Activated CD4-positive, alpha-beta T cell treated with anti-CD3 and anti-CD28 coated beads, Interleukin-10, Interleukin-2, amounts not matched to agents 100 ng/mL and 50 ng/mL, durations not matched to agents 16 hours and 8 hours (primary cell): ENCODE measurements around the gene ADIRF.
A peak's percentile ranks its signal among the peaks of the same experiment; 100 is the strongest.
"Not testable (repeated sequence)": the region's sequence is repeated elsewhere in the genome, so short reads cannot be mapped to it uniquely, and the experiment has no call there.

ENCODE experiments used
- DNase-seq: peaks from one replicate; pipeline ENCODE4 v3.0.0-alpha.2; 2020

Gene ADIRF

GRCh38 chr10:86946213-86947155 lies 21.8 kb upstream of the ADIRF start:
- DNase-seq = no peak

- not testable (repeated sequence) for DNase-seq
Measured at GRCh38 chr10:86947806-86948205, 20.5 kb upstream of the ADIRF start.

DNA sequence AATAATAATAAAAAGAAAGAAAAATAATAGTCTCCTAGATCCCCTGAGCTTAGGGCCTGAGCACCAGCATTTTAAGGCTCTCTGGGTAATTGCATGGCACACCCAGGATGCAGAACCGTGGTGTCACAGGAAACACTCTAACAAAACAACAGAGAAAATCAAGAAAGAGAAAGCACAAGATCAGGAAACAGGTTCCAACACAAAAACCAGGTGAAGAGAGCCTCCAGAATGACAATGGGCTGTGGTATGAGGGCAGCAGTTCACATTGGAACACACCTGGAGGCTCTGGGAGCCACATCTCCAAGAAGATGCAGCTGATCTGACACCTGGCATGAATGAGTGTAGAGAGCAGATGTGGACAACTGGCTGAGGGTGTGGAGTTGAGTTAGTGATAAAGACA lies 17.9 kb upstream of the ADIRF start:
- DNase-seq = no peak

DNA sequence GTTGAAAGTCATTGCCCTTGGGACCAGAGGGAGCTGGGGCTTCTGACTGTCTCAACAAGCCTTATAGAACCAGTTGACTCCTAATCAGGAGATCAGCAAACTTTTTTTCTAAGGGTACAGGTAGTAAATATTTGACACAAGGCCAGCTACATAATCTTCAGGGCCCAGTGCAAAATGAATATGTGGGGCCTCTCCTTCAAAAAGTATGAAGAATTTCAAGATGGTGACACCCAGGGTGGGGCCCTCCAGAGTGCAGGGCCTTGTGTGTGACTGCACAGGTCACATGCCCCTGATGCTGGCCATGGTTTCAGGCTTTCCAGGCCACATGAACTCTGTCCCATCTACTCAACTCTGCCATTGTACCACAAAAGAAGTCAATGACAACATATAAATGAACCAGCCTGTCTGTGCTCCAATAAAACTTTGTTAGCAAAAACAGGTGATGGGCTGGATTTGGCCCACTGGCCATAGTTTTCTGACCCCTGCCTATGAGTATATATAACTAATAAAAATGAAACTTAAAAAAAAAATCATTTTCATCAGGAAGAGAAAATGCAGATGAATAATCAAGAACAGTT lies 17.0 kb upstream of the ADIRF start:
- DNase-seq = no peak

GRCh38 chr10:86952106-86952505 lies 16.2 kb upstream of the ADIRF start:
- DNase-seq = no peak

DNA sequence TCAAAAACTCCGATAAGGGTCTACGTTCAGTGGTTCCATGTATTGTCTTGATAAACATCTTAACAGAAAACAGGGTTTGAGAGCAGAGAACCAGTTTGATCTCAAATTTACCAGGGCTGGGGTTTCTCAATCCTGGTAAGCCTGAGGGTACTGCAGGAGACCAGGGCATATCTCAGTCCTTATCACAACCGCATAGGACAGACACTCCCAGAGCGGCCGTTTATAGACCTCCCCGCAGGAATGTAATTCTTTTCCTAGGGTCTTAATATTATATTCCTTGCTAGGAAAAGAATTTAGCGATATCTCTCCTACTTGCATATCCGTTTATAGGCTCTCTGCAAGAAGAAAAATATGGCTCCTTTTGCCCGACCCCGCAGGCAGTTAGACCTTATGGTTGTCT lies 15.6 kb upstream of the ADIRF start:
- not testable (repeated sequence) for DNase-seq

GRCh38 chr10:86953747-86954680 lies 14.3 kb upstream of the ADIRF start:
- DNase-seq = no peak

DNA sequence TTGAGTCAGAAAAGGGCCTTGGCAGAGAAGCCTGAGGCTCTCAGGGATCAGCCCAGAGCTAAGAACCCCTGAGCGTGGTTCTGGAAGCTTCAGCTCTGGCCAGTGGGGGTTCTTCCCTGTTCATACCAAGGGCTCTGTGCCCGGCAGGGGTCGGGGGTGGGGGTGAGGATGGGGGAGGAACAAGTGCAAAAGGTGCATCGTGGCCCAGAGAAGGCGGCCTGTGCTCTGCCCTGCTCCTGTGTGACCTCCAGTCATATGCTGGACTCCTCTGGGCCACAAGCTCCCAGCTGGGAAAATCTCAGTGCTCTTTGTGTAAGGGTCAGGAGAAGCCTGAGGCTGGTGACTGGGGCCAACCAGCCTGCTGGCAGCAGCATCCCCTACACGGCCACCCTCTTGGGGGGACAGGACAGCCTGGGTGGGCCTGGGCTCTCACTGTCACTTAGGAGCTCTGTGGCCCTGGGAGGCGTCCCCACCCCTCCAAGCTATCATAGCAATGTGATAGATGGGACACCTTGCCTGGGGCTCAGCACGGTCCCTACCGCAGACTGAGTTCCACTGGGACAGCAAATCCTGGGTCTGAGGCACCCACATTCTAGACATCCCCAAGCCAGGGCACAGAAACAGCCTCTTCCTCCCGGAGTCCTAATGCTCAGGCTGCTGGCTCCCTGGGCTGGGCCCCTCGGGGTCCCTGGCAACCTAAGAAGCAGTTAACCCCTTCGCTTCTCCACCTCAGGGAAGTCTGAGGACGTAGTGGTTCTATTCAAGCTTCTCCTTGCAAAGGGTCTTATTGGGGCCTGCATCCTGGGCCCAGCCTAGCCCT lies 13.4 kb upstream of the ADIRF start:
- DNase-seq = no peak

DNA sequence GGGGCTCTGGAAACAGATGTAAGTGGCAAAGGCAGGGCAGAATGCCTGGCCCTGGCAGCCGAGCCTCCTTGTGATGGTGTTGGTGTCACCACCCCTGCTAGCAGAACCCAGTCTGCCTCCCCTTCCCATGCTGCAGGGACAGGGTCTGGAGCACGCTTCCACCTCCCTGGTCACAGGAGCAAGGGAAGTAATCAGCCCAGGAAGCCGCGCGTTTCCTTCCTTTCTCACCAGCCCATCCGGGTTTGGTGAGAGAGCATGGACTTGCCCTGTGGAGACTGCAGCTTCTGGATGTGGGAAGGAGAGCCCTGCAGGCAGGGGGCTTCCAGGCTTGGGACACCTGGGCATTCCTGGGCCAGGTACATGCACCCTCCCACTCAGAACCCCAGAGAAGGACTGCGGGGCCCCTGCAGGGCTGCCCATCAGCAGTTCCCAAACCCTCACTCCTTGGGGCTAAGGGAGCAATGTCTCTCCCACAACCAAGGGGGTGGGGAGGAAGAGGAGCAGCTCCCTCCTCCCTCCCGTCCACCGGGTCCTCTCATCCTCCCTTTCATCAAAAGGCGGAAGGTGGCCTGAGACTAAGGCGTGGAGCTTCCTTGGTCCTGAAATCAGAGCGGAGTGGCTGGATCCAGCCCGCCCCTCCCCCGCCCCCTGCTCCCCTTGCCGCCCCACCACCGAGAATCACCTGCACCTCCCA lies 12.6 kb upstream of the ADIRF start:
- no peak for DNase-seq

DNA sequence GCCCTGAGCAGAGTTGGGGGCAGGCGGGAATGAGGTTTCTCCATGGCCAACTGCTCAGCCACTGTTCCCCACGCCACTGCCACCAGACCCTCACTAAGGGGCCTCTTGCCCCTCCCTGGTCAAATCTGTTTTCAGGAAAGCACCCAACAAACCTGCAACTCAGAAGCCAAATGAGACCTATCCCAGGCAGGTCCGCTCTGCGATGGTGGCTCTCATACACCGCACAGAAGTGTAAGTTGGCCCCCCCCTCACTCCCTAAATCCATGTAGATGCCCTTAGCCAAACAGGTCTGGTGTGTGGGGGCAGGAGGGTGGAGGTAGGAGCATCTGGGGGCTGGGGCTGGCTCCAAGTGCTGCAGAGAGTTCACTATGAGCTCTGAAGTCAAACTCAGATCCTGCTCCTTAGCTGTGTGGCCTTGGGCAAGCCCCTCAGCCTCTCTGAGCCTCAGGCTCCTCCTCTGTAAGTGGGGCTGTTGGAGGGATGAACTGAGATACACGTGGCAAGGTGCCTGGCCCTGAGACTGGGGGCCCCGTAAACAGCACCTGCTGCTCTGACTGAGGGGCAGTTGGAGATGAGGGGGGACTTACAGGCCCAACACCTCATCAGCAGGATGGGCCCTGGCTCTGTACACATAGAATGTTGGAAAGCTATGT lies 12.0 kb upstream of the ADIRF start:
- DNase-seq = no peak

- no peak for DNase-seq
Measured at GRCh38 chr10:86956848-86957448, 11.3 kb upstream of the ADIRF start.

GRCh38 chr10:86957471-86958115 lies 10.7 kb upstream of the ADIRF start, which contains the start of gene MMRN2:
MMRN2 (minus strand) TSS chr10:86957615; CDS start chr10:86957541, 74 bp downstream.
- DNase-seq = no peak

DNA sequence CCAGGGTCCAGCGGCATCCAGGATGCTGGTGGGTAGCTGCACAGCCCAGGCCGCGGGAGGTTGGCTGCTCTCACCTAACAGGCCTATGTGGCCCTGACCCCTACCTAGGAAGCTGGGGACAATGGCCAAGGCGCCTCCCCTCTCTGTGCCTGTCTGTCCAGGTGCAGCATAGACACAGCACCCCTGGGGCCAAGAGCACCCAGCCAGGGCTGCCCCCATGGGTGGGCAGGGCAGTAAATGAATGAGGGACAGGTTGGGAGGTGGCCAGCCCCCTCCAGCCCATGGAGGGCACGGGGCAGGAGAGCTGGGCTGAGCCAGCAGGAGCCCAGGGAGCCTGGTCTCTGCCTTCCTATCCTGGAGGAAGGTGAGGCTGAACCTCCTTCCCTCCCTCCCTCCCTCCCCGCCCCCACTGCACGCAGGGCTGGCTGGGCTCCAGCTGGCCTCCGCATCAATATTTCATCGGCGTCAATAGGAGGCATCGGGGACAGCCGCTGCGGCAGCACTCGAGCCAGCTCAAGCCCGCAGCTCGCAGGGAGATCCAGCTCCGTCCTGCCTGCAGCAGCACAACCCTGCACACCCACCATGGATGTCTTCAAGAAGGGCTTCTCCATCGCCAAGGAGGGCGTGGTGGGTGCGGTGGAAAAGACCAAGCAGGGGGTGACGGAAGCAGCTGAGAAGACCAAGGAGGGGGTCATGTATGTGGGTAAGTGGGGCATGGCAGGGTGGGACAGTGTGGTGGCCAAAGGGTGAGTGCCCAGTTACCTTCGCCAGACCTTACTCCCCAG lies 10.0 kb upstream of the ADIRF start, which contains the start of gene SNCG:
Gene SNCG (plus strand): TSS at position 484 of the 785 bp plus-strand sequence. CDS start 99 bp downstream, at position 583.
- no peak for DNase-seq

DNA sequence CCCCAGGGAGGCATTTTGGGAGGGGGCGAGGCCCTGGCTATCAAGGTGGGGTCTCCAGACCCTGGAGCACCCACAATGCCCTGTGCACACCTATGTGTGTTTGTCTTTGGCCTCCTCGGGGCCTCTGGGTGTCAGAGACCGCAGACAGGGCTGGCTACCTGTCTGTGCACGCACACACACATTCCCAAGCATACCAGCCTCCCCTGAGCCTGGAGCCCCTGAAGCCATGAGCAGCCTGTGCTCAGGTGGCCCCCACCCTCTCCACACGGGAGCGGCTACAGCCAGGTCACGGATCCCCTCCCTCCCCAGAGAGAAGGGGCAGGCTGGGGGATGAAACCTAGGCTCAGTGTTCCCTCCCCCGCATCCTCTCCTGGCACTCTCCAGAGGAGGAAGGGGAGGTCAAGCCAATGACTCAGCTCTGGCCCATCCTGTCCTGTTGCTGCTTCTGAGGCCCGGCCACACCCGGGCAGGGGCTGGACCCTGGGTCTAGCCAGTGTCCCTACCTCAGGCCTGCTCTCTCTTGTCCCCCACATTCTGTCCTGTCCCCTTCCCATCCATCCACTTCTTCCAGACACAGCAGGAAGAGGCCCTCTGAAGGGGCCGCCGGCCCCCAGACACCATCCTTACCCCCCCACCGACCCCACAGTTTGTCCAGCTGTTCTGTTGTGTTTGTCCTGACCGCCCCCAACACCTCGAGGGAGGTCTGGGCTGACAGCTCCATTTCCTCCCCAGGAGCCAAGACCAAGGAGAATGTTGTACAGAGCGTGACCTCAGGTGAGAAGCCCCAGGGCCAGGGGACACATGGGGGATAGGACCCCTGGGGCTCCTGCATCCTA lies 9.2 kb upstream of the ADIRF start:
- DNase-seq = no peak

DNA sequence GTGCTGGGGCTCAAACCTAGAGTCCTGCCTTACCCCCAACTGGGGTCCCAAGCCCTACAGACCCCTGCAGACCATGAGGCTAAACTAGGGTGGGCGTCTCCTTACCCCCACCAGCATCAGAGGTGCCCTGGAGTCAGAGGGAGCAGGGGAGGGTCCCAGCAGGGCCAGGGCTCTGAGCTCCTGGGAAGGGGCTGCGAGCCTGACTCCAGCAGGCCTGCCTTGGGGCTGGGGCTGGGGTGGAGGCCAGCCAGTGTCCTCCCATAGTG lies 8.6 kb upstream of the ADIRF start:
- no peak for DNase-seq

DNA sequence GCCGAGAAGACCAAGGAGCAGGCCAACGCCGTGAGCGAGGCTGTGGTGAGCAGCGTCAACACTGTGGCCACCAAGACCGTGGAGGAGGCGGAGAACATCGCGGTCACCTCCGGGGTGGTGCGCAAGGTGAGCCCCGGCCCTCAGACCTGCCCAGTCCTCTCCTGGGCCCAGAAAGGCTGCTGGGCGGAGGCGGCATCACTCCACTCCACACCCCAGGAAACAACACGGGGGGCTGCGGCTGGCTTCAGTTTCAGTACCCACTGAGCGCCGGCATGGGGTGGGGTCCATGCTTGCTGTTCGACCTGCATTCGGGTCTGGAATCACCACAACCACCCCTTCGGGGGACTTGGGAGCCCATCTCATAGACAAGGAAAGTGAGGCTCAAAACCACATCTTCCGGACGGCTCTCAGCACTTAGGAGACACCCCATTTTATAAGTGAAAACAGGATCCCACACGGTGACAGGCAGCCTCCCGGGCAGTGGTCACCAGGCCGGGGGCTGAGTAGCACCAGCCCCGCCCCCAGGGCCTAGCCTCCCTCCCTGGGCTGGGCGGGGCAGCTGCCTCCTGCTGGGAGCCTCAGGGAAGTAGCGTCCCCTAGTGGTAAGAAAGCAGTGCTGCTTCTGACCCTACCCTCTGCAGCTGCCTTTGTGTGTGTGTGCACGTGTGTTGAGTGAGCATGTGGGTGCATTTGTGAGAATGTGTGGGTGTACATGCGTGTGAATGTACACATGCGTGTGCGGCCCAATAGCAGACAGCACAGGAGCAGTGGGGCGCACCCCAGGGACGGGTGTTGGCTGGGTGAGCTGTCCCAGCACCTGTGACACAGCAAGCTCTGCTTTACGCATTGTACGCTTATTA lies 8.0 kb upstream of the ADIRF start:
- peak; percentile 74 for DNase-seq

DNA sequence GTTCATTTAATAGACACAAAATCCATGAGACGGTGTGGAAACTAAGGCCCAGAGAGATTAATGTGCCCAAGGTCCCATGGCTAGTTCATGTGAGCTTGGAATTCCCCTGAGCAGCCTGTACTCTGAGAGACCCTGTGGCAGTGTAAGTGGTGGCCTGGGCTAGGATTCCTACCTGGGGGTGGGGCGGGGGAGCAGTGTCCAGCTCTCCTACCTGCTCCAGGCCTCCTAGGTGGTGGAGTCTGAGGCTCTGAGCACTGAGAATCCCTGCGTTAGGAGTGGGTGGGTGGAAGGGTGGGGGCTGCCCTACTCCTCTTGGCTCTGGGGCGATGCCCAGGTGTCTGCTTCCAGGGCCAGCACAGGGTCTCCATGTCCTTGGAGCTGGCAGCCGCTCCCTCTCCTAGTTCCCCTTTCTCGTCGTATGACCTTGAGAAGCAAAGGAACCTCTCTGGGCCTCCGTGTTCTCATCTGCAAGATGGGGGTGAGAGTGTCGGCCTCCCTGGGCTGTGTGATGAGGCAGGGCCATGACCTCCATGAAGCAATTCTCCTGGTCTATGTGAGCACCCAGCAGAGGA lies 7.3 kb upstream of the ADIRF start:
- DNase-seq = no peak
